GM12874 (cell line): Measurements from ENCODE around the gene GCM1.

ENCODE experiments used
- TF ChIP-seq, protein P1 (sequence below): IDR thresholded peaks from 2 replicates; pipeline ENCODE4 v1.5.1; 2011; ENCODE audit warnings: low read depth, mild to moderate bottlenecking, control low read depth, low read length, moderate library complexity; ENCODE audit not compliant: insufficient read depth

The GCM1 gene, protein sequence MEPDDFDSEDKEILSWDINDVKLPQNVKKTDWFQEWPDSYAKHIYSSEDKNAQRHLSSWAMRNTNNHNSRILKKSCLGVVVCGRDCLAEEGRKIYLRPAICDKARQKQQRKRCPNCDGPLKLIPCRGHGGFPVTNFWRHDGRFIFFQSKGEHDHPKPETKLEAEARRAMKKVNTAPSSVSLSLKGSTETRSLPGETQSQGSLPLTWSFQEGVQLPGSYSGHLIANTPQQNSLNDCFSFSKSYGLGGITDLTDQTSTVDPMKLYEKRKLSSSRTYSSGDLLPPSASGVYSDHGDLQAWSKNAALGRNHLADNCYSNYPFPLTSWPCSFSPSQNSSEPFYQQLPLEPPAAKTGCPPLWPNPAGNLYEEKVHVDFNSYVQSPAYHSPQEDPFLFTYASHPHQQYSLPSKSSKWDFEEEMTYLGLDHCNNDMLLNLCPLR

GRCh38 chr6:53148684-53149083 is at the start of gene GCM1:
Gene GCM1, minus strand, starts transcription at chr6:53148841. Its CDS starts 3,209 bp downstream, at chr6:53145632.
- TF ChIP-seq, protein P1, sequence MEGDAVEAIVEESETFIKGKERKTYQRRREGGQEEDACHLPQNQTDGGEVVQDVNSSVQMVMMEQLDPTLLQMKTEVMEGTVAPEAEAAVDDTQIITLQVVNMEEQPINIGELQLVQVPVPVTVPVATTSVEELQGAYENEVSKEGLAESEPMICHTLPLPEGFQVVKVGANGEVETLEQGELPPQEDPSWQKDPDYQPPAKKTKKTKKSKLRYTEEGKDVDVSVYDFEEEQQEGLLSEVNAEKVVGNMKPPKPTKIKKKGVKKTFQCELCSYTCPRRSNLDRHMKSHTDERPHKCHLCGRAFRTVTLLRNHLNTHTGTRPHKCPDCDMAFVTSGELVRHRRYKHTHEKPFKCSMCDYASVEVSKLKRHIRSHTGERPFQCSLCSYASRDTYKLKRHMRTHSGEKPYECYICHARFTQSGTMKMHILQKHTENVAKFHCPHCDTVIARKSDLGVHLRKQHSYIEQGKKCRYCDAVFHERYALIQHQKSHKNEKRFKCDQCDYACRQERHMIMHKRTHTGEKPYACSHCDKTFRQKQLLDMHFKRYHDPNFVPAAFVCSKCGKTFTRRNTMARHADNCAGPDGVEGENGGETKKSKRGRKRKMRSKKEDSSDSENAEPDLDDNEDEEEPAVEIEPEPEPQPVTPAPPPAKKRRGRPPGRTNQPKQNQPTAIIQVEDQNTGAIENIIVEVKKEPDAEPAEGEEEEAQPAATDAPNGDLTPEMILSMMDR, result no peak

GRCh38 chr6:53197553-53197952 is 48.9 kb upstream of the GCM1 start:
- TF ChIP-seq, protein P1, result no peak

GRCh38 chr6:53195048-53195447 is 46.4 kb upstream of the GCM1 start:
- TF ChIP-seq, protein P1, result no peak

DNA sequence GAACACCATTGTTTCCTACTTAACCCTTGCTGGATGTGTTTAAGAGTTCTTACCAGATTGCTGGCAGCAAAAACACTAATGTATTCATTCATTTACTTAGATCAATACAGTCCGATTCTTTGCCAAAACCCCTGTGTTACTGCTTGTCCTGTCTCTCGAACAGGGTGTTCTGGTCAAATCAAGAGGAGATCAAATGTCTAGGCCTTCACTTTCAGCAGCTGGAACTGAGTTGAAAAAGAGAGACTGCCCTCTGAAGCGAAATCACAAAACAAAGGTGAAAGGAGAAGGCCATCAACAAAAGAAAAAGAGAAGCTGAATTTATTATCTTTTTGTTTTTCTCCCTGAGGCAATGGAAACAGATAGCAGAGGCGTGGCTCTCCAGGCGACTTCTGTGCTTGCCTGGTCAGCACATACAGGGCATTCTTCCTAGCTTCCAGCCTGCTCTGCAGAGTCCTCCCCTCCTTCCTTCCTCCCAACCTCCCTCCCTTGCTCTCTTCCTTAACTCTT is 44.1 kb upstream of the GCM1 start:
- TF ChIP-seq, protein P1, result no peak

DNA sequence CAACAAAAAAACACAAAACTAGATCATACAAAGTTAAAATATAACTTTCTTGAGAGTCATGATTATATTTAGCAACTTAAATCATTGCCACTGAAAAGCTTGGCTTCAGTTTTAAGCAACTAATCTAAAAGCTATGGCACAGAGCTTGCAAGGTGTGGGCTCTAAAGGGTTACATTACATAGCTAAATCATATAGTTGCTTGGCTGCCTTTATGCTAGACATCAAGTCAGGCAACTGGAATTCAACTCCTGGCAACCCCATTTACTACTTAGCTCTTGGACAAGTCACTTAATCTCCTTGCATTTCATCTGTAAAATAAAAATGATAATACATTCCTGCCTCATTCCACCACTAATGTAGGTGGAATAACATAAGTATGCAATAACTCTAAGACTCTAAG is 40.9 kb upstream of the GCM1 start:
- TF ChIP-seq, protein P1, result no peak

DNA sequence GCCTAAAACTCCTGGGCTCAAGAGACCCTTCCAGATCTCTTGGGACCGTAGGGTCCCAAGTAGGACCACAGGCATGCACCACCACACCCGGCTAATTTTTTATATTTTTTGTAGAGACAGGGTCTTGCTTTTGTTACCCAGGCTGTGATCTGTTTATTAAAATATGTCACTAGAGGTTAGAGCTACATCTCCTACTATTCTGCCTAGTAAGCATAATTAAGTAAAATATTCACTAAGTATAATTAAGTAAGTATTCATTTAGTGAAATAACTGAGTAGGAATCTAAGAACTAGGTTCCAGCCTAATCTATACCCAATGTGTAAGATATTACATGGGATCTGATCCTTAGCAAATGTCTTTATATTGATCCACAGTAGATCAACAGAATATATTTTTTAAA is 40.2 kb upstream of the GCM1 start:
- TF ChIP-seq, protein P1, result no peak

DNA sequence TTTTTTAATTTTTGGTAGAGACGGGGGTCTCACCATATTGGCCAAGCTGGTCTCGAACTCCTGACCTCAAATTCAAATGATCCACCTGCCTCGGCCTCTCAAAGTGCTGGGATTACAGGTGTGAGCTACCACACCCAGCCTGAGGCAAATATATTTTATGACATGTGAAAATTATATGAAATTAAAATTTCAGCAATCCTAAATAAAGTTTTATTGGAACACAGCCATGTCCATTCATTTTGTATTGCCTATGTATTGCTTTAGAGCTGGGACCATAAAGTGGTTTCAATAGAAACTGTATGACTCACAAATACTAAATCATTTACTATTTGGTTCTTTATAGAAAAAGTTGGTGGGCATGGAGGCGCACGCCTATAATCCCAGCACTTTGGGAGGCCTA is 32.0 kb upstream of the GCM1 start:
- TF ChIP-seq, protein P1, result no peak
